Suprapubic skin (tissue), 4 donors: ENCODE measurements around the gene KAZN. TPM values are rescaled to one million over a fixed set of nuclear protein-coding genes. Genes with fewer than 3 reads are reported as not detected.

ENCODE experiments used
- DNase-seq, 2 donors: peaks; one replicate each; pipeline ENCODE4 v3.0.0-alpha.2; 2019; ENCODE audit warnings: low spot score in 2 of 2
- H3K27ac ChIP-seq: fragments of 200-600 bp; sonication (generic); one replicate; pipeline ENCODE4 v1.5.1; 2019
- H3K27me3 ChIP-seq: fragments of 200-600 bp; sonication (generic); one replicate; pipeline ENCODE4 v1.5.1; 2019
- H3K36me3 ChIP-seq: fragments of 200-600 bp; sonication (generic); one replicate; pipeline ENCODE4 v1.5.1; 2019
- H3K4me1 ChIP-seq: fragments of 200-600 bp; sonication (generic); one replicate; pipeline ENCODE4 v1.5.1; 2019
- H3K4me3 ChIP-seq: fragments of 200-600 bp; sonication (generic); one replicate; pipeline ENCODE4 v1.5.1; 2019; ENCODE audit warnings: mild to moderate bottlenecking
- H3K9me3 ChIP-seq: fragments of 200-600 bp; sonication (generic); one replicate; pipeline ENCODE4 v1.5.1; 2019
- EP300 ChIP-seq: sonication (generic); formaldehyde crosslinking; IDR thresholded peaks from one replicate; pipeline ENCODE4 v1.6.1; 2017; ENCODE audit warnings: antibody characterized with exemption
- POLR2A ChIP-seq, 2 donors: fragments of 450-650 bp; IDR thresholded peaks; one replicate each; pipeline ENCODE4 v1.6.1; 2017; ENCODE audit warnings: antibody characterized with exemption in 2 of 2, mild to moderate bottlenecking in 2 of 2, moderate library complexity in 2 of 2
- POLR2AphosphoS5 ChIP-seq, 3 donors: sonication (generic); formaldehyde crosslinking; IDR thresholded peaks; one replicate each; pipeline ENCODE4 v1.6.1; 2017; ENCODE audit warnings: antibody characterized with exemption in 3 of 3
- WGBS: methylation state at CpG from one replicate; pipeline ENCODE4 v1.1.5; 2018; 5-methylcytosine and 5-hydroxymethylcytosine counted together
- total RNA-seq, 4 donors: library from RNA; depleted of rRNA; stranded (reverse); fragments of >200 nt; gene quantifications; one replicate each; pipeline ENCODE4 v1.1.0, GENCODE V29; 2016
- TF ChIP-seq, protein P1 (sequence below), 2 donors: fragments of 200-600 bp in 1 of 2; fragments of 450-650 bp in 1 of 2; sonication (generic) in 1 of 2; IDR thresholded peaks; one replicate each; pipeline ENCODE4 v1.5.1; 2016 to 2019; ENCODE audit warnings: antibody characterized with exemption in 2 of 2, mild to moderate bottlenecking in 1 of 2, moderate library complexity in 1 of 2

KAZN gene
- total RNA-seq, 4 donors from 2014 or later: 29.2 to 37.5 (median 31.7) TPM

DNA sequence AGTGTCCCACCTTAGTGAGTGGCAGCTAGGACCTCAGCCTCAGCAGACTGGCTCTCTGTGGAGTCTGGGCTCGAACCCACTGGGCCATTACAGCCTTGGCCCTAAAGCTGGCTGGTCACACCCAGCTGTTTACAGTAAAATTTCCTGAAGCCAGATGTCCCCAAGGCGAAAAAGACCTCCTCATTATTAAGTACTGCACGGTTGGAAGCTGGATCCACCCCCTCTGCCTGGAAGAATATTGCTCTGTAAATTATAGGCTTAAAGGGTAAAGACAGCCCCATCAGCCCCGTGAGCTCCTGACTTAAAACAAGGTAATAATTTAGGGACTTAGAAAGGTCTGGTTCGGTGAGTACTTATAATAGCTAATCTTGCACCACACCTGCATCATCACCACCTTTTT is 524.8 kb downstream of the KAZN start:
- no peak overlapping the region for H3K4me3 ChIP-seq
- no peak for TF ChIP-seq POLR2A (IDR thresholded peaks at IDR 0.05)
- no peak for TF ChIP-seq EP300
- TF ChIP-seq, protein P1, sequence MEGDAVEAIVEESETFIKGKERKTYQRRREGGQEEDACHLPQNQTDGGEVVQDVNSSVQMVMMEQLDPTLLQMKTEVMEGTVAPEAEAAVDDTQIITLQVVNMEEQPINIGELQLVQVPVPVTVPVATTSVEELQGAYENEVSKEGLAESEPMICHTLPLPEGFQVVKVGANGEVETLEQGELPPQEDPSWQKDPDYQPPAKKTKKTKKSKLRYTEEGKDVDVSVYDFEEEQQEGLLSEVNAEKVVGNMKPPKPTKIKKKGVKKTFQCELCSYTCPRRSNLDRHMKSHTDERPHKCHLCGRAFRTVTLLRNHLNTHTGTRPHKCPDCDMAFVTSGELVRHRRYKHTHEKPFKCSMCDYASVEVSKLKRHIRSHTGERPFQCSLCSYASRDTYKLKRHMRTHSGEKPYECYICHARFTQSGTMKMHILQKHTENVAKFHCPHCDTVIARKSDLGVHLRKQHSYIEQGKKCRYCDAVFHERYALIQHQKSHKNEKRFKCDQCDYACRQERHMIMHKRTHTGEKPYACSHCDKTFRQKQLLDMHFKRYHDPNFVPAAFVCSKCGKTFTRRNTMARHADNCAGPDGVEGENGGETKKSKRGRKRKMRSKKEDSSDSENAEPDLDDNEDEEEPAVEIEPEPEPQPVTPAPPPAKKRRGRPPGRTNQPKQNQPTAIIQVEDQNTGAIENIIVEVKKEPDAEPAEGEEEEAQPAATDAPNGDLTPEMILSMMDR (IDR thresholded peaks at IDR 0.05): no peak
- no peak for TF ChIP-seq POLR2AphosphoS5 (IDR thresholded peaks at IDR 0.05)
- no peaks in the 10 kb centered on the region for H3K36me3 ChIP-seq
- WGBS: 66% methylated on average over 5 of the region's 5 CpGs
- H3K9me3 ChIP-seq: no peaks in the 10 kb centered on the region
- no peaks in the 10 kb centered on the region for H3K27me3 ChIP-seq
- no peak overlapping the region for H3K27ac ChIP-seq
- no peaks in the 10 kb centered on the region for H3K4me1 ChIP-seq
- DNase-seq: no peak

DNA sequence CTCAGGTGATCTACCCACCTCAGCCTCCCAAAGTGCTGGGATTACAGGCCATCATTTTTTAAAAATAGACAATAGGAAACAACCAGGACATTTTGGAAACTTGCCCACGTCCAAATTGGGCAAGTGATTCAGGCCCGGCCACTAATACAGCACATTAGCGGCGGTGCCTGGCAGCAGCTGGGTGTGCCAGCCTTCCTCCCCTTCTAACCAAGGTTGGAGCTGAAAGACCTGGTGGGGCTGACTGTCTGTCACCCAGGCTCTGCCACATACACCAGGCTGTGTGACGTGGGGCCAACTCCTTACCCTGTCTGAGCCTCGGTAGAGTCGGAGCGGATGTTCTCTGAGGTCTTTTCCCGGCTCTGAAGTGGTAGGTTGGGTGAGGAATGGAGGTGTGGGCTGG is 525.4 kb downstream of the KAZN start:
- no peak for TF ChIP-seq POLR2A (IDR thresholded peaks at IDR 0.05)
- no peak for TF ChIP-seq EP300
- TF ChIP-seq, protein P1 (IDR thresholded peaks at IDR 0.05): no peak
- TF ChIP-seq POLR2AphosphoS5 (IDR thresholded peaks at IDR 0.05): no peak
- H3K4me3 ChIP-seq: no peak overlapping the region
- no peak for DNase-seq
- peaks cover 3% of the 10 kb centered on the region for H3K4me1 ChIP-seq
- WGBS: 94% methylated on average over 8 of the region's 9 CpGs
- H3K27ac ChIP-seq: no peak overlapping the region
- H3K36me3 ChIP-seq: no peaks in the 10 kb centered on the region
- H3K27me3 ChIP-seq: no peaks in the 10 kb centered on the region
- no peaks in the 10 kb centered on the region for H3K9me3 ChIP-seq

DNA sequence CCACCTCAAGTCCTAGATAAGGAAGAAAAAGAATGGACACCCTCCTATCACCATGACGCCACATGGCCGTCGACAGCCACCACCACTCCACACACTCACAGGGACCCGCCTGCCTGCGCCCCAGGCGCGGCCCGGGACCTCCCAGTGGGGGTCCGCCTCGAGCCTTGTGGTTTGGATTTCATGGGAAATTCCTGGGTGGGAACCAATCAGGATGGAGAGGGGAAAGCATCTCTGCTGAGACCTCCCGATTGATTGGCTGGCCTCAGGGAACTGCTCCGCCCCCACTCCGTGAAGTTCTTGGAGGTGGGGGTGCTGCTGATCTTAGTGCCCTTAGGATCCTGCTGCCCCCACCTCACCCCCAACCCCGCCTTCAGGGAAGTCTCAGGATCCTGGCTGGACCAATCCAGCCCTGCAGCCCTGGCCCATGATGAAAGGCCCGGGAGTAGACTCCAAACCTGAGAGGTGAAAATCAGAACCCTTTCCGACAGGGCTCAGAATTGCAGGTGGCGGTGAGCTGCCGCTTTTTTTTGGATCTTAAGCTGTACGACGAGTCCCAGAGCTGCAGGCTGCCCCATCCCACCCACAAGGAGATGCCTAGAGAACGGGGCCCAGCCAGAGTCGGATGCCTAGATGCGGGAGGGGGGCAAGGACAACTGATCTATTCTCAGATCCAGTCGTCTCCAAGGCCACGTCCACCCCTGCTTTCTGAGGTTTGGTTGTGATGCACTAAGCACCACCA is 526.0 kb downstream of the KAZN start:
- Histone ChIP-seq H3K27ac (no peak overlapping the region), H3K27me3 (no peaks in the 10 kb centered on the region), H3K36me3 (no peaks in the 10 kb centered on the region), H3K4me3 (no peak overlapping the region), H3K4me1 (peaks cover 3% of the 10 kb centered on the region), H3K9me3 (peaks cover 3% of the 10 kb centered on the region)
- TF ChIP-seq, protein P1 (IDR thresholded peaks at IDR 0.05): no peak
- TF ChIP-seq EP300: no peak
- TF ChIP-seq POLR2A (IDR thresholded peaks at IDR 0.05): no peak
- no peak for TF ChIP-seq POLR2AphosphoS5 (IDR thresholded peaks at IDR 0.05)
- no peak for DNase-seq
- WGBS: 91% methylated on average over 13 of the region's 25 CpGs

DNA sequence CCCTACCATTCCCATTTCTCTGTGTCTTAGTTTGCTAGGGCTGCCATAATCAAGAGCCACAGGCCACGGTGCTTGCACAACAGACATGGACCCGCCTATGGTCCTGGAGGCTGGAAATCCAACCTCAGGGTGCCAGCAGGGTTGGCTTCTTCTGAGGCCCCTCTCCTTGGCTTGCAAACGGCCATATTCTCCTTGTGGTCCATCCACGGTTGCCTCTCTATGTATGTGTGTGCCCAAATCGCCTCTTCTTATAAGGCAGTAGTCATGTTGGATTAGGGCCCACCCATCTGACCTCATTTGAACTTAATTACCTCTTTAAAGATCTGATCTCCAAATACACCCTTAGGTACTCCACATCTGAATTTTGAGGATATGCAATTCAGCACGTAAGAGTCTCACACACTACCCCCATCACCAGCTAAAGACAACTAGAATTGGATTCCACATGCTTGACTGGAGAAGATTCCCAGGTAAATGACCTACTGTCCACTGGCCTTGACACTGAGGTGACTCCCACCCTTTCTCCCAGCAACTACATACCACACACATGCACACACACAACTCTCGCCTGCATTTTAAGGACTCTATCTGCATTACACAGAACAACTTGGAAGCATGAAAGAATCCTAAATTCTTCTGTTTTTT is 526.7 kb downstream of the KAZN start:
- DNase-seq: no peak
- peaks cover 6% of the 10 kb centered on the region for H3K9me3 ChIP-seq
- no peak overlapping the region for H3K27ac ChIP-seq
- no peaks in the 10 kb centered on the region for H3K36me3 ChIP-seq
- no peaks in the 10 kb centered on the region for H3K27me3 ChIP-seq
- WGBS: 93% methylated on average over 7 of the region's 7 CpGs
- TF ChIP-seq, protein P1 (IDR thresholded peaks at IDR 0.05): no peak
- TF ChIP-seq POLR2AphosphoS5 (IDR thresholded peaks at IDR 0.05) (no peak), POLR2A (IDR thresholded peaks at IDR 0.05) (no peak), EP300 (no peak)
- no peak overlapping the region for H3K4me3 ChIP-seq
- peaks cover 3% of the 10 kb centered on the region for H3K4me1 ChIP-seq

DNA sequence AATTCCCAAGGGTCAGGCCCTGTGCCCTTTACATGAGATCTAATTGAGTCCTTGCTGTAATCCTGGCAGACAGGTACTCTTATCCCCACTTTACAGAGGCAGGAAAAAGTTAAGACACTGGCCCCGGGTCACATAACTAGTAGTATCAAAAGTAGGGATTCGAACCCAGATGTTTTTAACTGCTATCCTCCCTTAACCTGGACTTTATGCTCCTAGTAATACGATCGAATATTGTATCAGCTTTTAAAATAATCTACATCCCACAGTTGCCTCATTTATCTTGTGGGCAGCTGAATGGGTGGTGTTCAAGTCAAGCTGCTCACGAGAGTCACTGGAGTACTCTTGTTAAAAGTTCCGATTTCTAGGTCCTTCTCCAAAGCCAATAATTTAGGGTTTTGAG is 529.6 kb downstream of the KAZN start:
- Histone ChIP-seq H3K4me3 (no peak overlapping the region), H3K36me3 (no peaks in the 10 kb centered on the region), H3K27me3 (no peaks in the 10 kb centered on the region), H3K27ac (no peak overlapping the region), H3K9me3 (peaks cover 6% of the 10 kb centered on the region), H3K4me1 (peaks cover 3% of the 10 kb centered on the region)
- 84% methylated on average over 6 of the region's 6 CpGs for WGBS
- TF ChIP-seq EP300: no peak
- TF ChIP-seq, protein P1 (IDR thresholded peaks at IDR 0.05): no peak
- TF ChIP-seq POLR2A (IDR thresholded peaks at IDR 0.05): no peak
- TF ChIP-seq POLR2AphosphoS5 (IDR thresholded peaks at IDR 0.05): no peak
- no peak for DNase-seq
